Body of pancreas (tissue), 4 donors: ENCODE measurements around the gene USP6NL. TPM values are rescaled to one million over a fixed set of nuclear protein-coding genes. Genes with fewer than 3 reads are reported as not detected.

Source experiments
- ATAC-seq: fragments of 150-250 bp; one replicate; pipeline ENCODE4 v1.9.1; 2016
- DNase-seq, 4 donors: peaks; one replicate each; pipeline ENCODE4 v3.0.0-alpha.2; 2019
- H3K27ac ChIP-seq, 4 donors: fragments of 200-600 bp; sonication (generic); 1 replicate in 3 of 4; 2 replicates in 1 of 4; pipeline versions ENCODE4 v1.5.1 to v1.6.1; 2016 to 2019; ENCODE audit warnings: mild to moderate bottlenecking in 1 of 4, mixed read lengths in 1 of 4, moderate library complexity in 1 of 4
- H3K27me3 ChIP-seq, 2 donors: fragments of 200-600 bp; sonication (generic); one replicate each; pipeline ENCODE4 v1.6.0; 2016; ENCODE audit warnings: mild to moderate bottlenecking in 1 of 2
- H3K36me3 ChIP-seq, 2 donors: fragments of 200-600 bp; sonication (generic); replicated peaks in 1 of 2; 2 replicates each; pipeline ENCODE4 v1.5.1; 2016; ENCODE audit warnings: low read depth in 2 of 2; ENCODE audit not compliant: insufficient read depth in 1 of 2
- H3K4me1 ChIP-seq: fragments of 200-600 bp; sonication (generic); one replicate; pipeline ENCODE4 v1.6.0; 2016
- H3K4me3 ChIP-seq, 2 donors: fragments of 200-600 bp; sonication (generic); 1 replicate in 1 of 2; 2 replicates in 1 of 2; pipeline ENCODE4 v1.5.1; 2016 to 2019
- H3K9me3 ChIP-seq, 3 donors: fragments of 200-600 bp; sonication (generic); 1 replicate in 2 of 3; 2 replicates in 1 of 3; pipeline ENCODE4 v1.5.1; 2016
- POLR2A ChIP-seq, 3 donors: fragments of 450-650 bp; IDR thresholded peaks; one replicate each; pipeline ENCODE4 v1.6.1; 2016; ENCODE audit warnings: antibody characterized with exemption in 3 of 3, mild to moderate bottlenecking in 2 of 3
- whole genome bisulfite sequencing, 2 donors: methylation state at CpG; one replicate each; pipeline ENCODE4 v1.1.5; 2017; 5-methylcytosine and 5-hydroxymethylcytosine counted together
- intact Hi-C: fragments of 100-400 bp; cut with DNase I; formaldehyde crosslinking; loops from one replicate; pipeline ENCODE4 v1.15.1; 2023
- total RNA-seq, 2 donors: library from RNA; depleted of rRNA; stranded (reverse); fragments of >200 nt; gene quantifications; one replicate each; pipeline ENCODE4 v1.1.0, GENCODE V29; 2016
- TF ChIP-seq, protein P1 (sequence below), 7 experiments: fragments of 450-650 bp in 4 of 7; fragments of 200-600 bp in 3 of 7; sonication (generic) in 3 of 7; IDR thresholded peaks; one replicate each; pipeline ENCODE4 v1.5.1; 2016 to 2019; ENCODE audit warnings: antibody characterized with exemption in 7 of 7

Gene USP6NL
- total RNA-seq, 2 donors from 2014 or later = 13.7 to 16.8 TPM

DNA sequence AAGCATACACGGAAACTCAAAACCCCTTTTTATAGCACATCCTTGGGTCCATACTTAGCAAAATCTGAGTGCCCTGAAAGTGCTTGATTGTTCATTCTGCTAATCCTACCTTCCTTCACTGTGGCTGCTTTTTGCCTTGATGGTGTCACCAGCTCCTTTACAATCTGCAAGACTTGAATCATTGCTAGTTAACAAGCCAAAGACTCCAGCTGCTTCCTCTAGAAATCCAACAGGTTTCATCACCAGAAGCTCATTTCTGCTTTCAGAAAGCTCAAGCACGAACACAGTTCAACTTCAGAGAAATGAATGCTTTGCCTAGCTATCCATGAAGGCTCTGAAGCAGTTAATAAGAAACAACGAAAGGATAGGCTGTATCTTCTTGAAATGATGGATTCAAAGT is 38.0 kb downstream of the USP6NL start:
- Histone ChIP-seq H3K9me3 (no peaks in the 10 kb centered on the region), H3K36me3 (no peaks in the 10 kb centered on the region), H3K27ac (no peak overlapping the region), H3K27me3 (no peaks in the 10 kb centered on the region), H3K4me1 (peaks cover 23% of the 10 kb centered on the region), H3K4me3 (no peak overlapping the region)
- TF ChIP-seq POLR2A (IDR thresholded peaks at IDR 0.05) = no peak
- TF ChIP-seq, protein P1, sequence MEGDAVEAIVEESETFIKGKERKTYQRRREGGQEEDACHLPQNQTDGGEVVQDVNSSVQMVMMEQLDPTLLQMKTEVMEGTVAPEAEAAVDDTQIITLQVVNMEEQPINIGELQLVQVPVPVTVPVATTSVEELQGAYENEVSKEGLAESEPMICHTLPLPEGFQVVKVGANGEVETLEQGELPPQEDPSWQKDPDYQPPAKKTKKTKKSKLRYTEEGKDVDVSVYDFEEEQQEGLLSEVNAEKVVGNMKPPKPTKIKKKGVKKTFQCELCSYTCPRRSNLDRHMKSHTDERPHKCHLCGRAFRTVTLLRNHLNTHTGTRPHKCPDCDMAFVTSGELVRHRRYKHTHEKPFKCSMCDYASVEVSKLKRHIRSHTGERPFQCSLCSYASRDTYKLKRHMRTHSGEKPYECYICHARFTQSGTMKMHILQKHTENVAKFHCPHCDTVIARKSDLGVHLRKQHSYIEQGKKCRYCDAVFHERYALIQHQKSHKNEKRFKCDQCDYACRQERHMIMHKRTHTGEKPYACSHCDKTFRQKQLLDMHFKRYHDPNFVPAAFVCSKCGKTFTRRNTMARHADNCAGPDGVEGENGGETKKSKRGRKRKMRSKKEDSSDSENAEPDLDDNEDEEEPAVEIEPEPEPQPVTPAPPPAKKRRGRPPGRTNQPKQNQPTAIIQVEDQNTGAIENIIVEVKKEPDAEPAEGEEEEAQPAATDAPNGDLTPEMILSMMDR (IDR thresholded peaks at IDR 0.05) = no peak
- ATAC-seq (no peak), DNase-seq (peak in 1 of 4 donors; percentile 14)
- WGBS, 2 donors = 51% methylated on average over 3 of the region's 3 CpGs
- intact Hi-C loops = no loop called here

GRCh38 chr10:11570751-11571150 is 40.7 kb downstream of the USP6NL start:
- H3K9me3 ChIP-seq = no peaks in the 10 kb centered on the region
- DNase-seq = no peak
- WGBS, 2 donors = 81 to 87% methylated on average over 5 of the region's 5 CpGs
- TF ChIP-seq, protein P1 (IDR thresholded peaks at IDR 0.05) = no peak
- no peak for TF ChIP-seq POLR2A (IDR thresholded peaks at IDR 0.05)
- H3K36me3 ChIP-seq = no peaks in the 10 kb centered on the region
- no peaks in the 10 kb centered on the region for H3K27me3 ChIP-seq
- no peak for ATAC-seq
- no peak overlapping the region for H3K27ac ChIP-seq
- intact Hi-C loops = no loop called here
- no peak overlapping the region for H3K4me3 ChIP-seq
- peaks cover 23% of the 10 kb centered on the region for H3K4me1 ChIP-seq

DNA sequence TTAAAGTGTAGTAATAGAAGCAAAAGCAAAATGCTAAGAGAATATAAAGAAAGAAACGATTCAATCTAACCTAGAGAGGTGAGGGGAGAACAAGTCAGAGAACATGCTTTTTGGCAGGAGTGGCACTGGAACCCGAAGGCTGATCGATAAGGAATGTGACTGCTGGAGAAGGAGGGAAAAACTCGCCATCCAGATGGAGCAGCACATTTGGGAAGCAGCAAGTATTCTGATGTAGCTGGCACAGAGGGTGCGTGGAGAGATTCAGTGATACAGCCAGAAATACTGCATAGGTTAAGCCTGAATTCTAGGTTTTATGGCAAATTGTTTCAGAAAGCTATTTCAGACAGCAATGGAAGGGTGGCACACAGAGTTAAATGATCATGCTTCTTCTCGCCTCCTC is 42.0 kb downstream of the USP6NL start:
- DNase-seq (no peak), ATAC-seq (no peak)
- H3K4me3 ChIP-seq = no peak overlapping the region
- H3K27me3 ChIP-seq = no peaks in the 10 kb centered on the region
- intact Hi-C loops = no loop called here
- H3K27ac ChIP-seq = no peak overlapping the region
- peaks cover 13% of the 10 kb centered on the region for H3K4me1 ChIP-seq
- H3K36me3 ChIP-seq = no peaks in the 10 kb centered on the region
- WGBS, 2 donors = 37 to 47% methylated on average over 6 of the region's 6 CpGs
- no peaks in the 10 kb centered on the region for H3K9me3 ChIP-seq
- no peak for TF ChIP-seq POLR2A (IDR thresholded peaks at IDR 0.05)

DNA sequence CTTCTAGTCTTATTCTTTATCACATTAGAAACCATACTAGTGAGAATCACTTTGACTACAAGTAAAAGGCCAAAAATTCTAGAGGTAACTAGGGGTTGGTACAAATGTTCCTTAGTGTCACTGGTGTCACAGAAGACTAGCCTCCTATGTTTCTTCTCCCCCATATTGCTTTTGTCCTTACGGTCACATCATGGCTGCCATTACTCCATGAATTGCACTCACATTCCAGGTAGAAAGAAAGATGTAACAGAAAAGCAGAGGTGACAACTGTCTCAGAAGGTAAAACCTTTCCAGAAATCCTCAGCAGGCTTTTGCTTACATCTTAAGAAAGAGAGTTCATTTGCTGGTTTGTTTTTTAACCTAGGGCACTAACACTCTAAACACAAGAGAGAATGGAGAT is 42.9 kb downstream of the USP6NL start:
- TF ChIP-seq POLR2A (IDR thresholded peaks at IDR 0.05) = no peak
- TF ChIP-seq, protein P1 (IDR thresholded peaks at IDR 0.05) = no peak
- ATAC-seq = no peak
- intact Hi-C loops = no loop called here
- Histone ChIP-seq H3K9me3 (no peaks in the 10 kb centered on the region), H3K27ac (no peak overlapping the region), H3K36me3 (no peaks in the 10 kb centered on the region), H3K4me3 (no peak overlapping the region), H3K27me3 (no peaks in the 10 kb centered on the region), H3K4me1 (peaks cover 20% of the 10 kb centered on the region)
- WGBS, 2 donors = 94 to 100% methylated on average over 1 of the region's 1 CpG
- DNase-seq = no peak

GRCh38 chr10:11564741-11565140 is 46.7 kb downstream of the USP6NL start:
- Histone ChIP-seq H3K36me3 (no peaks in the 10 kb centered on the region), H3K27ac (no peak overlapping the region), H3K9me3 (peaks cover 0 to 5% (median 0%) of the 10 kb centered on the region in 3 donors), H3K4me3 (no peak overlapping the region), H3K27me3 (no peaks in the 10 kb centered on the region), H3K4me1 (peaks cover 24% of the 10 kb centered on the region)
- TF ChIP-seq POLR2A (IDR thresholded peaks at IDR 0.05) = no peak
- TF ChIP-seq, protein P1 (IDR thresholded peaks at IDR 0.05) = no peak
- 86 to 88% methylated on average over 3 of the region's 3 CpGs for WGBS, 2 donors
- intact Hi-C loops = no loop called here
- ATAC-seq (no peak), DNase-seq (no peak)
